CD4-positive, alpha-beta T cell treated with Interleukin-15 for 4 hours (primary cell): Measurements from ENCODE around the gene CRELD2.
A peak's percentile ranks its signal among the peaks of the same experiment; 100 is the strongest.

Source experiments
- DNase-seq: peaks from one replicate; pipeline ENCODE4 v3.0.0-alpha.2; 2020; ENCODE audit warnings: low spot score

The CRELD2 gene

DNA sequence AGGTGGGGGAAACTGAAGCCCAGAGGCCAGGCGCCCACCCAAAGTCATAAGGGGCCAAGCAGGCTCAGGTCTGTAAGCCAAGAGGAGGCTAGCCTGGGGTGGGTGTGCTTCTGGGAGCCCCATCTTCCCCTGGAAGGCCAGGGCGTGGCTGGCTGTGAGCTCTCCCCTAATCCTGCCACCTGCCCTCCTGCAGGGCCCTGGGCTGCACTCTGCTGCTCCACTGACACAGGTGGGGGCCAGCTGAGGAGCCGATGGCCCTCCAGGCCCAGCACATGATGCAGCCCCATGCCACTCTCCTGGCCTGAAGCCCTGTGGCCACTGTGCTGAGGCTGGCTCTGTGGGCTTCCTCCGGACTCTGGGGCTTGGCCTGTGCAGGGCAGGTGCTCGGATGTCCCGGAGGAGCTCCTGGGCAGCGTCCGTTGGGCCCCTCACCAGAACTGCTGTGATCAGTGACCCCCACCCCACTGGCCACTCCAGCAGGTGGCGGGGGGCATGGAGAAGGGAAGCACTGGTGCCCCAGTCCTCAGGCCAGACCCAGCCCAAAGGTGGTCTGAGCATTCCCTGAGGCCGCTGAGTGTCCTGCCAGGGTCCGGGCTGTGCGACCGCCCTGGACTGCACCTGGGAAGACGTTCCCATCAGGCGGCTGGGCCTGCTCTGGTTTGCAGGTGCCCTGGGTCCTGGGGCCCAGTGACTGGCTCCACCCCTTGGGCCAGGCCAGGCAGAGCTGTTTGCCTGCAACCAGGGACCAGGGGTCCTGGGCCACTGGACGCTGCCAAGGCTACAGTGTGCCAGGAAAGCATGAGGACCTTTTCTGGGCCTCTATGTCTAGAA is 50.6 kb downstream of the CRELD2 start:
- no peak for DNase-seq

DNA sequence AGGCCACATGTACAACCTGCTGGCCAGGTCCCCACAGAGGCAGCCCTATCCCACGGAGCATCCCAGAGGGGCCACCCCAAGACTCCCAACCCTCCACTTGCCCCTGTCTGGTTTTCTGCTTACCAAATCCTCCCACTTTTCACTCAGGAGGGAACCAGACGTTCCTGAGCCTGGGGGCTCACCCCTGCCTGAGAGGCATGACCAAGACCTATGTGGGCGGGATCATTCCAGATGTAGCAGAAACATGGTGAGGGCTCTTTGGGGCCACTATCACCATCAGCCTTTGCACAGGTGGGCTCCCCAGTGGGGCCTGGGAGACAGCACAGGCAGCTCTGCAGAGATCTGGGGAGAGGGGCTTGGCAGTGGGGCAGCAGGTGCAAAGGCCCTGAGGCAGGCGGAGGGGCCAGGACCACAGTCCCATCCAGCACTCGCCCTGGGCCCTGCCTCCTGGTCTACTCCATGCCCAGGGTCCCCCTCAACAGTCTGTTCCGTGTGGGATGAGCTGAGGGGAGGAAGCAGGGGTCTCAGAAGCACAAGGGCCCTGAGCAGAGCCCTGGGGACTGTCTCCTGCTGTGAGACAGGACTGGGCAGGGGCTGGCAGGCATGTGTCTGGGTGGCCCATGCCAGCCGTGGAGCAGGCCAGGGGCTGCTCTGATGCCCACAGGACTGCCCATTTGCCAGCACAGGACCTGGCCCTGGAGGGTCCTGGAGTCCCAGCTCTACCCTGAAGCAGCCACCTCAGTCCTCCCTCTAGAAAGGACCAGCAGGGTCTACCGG is 51.5 kb downstream of the CRELD2 start:
- no peak for DNase-seq

DNA sequence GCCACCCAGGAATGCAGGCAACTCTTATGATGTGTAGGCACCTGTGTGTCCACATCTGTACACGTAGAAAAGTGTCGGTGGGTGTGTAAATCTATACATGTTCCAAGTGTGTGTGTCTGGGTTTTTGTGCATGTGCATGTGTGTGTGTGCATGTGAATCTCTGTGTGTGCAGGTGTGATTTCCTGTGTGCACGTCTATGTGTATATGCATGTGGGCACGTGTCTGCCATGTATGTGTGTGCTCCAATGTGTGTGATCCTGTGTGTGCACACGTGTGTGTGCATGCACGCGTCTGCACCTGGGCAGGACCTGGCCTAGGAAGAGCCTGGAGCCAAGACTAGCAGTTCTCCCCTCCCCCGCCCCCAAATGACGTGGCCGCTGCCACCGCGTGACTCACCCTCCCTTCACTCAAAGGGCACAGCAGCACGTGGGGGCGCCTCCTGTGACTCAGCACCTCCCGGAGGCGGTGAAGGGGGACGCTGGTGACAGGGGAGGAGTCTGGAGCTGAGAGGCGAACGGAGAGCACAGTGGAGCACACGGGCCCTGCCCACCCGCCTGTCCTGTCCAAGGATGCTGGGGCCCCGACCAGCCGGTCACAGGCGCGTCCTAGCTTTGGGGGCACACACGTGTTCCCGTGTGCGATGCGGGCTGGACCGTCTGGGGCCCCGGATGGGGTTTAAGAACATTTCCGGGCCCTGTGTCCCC is 52.2 kb downstream of the CRELD2 start:
- peak; percentile 95 for DNase-seq

DNA sequence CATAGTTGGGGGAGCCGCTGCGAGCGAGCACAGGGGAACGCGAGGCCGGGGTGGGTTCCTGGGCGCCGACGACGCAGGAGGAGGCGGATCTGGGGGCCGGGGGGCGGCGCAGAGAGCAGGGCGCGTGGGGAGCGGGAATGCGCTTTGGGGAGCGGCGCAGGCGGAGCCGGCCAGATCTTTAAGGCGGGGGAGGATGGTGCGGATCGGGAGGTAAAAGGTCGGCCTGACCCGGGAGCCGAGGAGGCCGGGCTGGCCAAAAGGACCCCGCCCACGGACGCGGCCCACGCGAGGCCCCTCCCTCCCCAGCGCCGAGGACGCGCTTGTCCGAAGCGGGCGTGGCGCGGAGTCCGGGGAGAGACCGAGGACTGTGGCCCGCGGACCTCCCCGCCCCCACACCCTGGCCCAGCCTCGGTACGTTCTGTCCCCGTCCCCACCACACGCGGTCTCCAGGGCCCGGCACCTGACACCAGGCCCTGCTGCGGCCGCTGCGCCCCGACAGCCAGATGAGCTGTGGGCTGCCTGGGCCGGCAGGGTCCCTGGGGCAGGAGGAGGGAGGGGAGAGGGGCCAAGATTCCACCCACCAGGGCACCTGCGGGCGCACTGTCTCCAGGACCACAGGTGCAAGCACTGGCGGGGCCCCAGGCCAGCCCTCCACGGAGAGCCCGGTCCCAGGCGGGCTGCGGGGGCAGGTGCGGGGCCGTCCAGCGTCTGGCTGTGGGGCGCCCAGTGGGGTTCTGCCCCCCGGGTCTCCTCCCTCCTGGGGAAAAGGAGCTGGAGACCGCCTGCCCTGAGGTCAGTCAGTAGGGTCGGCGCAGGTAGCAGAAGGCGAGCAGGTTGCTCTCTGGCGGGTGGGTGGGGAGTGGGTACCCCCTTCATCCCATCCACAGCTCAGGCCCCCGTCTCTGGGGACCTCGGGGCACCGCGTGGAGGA is 53.1 kb downstream of the CRELD2 start:
- DNase-seq = peak; percentile 64

DNA sequence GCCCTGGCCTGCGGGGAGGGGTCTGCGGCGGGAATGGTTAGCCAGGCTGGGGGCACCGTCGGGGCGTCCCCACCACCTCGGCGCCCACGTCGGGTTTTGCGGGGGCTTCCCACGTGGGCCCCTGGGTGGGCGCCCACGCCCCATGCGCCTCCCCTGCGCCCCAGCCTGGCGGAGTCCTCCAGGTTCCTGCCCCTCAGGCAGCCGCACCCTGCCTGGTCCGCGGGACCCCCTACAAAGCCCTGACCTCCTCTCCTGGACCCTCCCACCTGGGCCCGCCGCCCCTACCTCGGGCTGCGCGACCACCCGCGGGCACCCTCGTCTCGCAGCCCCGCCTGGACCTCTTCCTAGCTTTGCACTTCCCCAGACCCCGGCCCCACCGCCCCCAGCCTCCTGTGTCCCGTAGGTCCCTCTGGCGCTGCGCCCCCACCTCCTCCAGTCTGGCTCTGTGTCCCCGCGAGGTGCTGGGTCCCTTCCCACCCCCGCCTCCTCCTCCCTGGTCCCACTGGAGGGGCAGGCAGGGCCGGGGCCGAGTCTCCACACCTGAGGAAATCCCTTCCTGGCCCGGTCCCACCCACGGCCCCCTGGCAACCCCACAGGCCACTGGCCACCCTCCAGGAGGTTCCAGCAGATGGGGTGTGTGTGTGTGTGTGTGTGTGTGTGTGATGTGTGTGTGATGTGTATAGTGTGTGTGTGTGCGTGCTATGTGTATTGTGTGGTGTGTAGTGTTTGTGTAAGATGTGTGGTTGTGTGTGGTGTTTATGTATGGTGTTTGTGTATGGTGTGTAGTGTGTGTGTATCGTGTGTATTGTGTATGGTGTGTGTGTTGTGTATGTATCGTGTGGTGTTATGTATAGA is 54.0 kb downstream of the CRELD2 start:
- no peak for DNase-seq

DNA sequence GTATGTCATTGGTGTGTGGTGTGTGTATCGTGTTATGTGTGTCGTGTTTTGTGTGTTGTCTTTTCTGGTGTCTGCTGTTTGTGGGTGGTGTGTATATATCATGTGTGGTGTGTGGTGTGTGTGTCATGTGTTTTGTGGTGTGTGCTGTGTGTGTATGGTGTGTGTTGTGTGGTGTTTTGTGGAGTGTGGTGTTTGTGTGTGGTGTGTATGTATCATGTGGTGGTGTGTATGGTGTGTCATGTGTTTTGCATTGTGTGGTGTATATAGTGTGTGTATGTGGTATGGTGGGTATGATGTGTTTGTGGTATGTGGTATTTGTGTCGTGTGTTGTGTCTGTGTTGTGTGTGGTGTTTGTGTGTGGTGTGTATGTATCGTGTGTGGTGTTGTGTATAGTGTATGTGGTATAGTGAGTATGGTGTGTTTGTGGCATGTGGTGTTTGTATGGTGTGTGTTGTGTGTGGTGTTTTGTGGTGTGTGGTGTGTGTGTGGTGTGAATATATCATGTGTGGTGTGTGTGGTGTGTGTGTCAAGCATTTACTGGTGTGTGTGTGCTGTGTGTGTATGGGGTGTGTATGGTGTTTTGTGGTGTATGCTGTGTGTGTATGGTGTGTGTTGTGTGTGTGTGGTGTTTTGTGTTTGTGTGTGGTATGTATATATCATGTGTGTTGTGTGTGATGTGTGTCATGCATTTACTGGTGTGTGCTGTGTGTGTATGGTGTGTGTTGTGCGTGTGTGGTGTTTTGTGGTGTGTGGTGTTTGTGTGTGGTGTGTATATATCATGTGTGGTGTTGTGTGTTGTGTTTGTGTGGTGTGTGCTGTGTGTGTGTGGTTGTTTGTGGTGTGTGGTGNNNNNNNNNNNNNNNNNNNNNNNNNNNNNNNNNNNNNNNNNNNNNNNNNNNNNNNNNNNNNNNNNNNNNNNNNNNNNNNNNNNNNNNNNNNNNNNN is 54.9 kb downstream of the CRELD2 start:
- no peak for DNase-seq

DNA sequence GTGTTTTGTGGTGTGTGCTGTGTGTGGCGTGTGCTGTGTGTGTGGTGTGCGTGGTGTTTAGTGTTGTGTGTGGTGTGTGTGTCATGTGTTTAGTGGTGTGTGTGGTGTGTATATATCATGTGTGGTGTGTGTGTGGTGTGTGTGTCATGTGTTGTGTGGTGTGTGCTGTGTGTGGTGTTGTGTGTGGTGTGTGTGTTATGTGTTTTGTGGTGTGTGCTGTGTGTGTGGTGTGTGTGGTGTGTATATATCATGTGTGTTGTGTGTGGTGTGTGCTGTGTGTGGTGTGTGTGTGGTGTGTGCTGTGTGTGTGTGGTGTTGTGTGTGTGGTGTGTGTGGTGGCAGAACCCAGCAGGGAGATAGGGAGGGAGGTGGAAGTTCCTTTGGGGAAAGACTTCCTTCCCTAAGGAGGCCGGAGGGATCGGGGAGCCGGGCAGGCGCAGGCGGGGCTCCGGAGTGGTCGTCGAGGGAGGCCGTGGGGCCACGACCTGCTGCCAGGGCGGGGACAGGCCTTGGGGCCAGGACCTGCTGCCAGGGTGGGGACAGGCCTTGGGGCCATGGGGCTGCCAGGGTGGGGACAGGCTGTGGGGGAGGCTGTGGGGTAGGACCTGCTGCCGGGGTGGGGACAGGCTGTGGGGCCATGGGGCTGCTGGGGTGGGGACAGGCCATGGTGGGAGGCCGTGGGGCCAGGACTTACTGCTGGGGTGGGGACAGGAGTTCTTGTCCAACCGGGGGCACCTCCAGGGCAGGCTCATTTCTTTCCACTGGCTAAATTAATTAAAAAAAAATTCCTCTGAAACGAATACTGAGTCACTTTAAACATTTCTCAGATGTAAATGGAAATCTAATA is 57.3 kb downstream of the CRELD2 start:
- no peak for DNase-seq

DNA sequence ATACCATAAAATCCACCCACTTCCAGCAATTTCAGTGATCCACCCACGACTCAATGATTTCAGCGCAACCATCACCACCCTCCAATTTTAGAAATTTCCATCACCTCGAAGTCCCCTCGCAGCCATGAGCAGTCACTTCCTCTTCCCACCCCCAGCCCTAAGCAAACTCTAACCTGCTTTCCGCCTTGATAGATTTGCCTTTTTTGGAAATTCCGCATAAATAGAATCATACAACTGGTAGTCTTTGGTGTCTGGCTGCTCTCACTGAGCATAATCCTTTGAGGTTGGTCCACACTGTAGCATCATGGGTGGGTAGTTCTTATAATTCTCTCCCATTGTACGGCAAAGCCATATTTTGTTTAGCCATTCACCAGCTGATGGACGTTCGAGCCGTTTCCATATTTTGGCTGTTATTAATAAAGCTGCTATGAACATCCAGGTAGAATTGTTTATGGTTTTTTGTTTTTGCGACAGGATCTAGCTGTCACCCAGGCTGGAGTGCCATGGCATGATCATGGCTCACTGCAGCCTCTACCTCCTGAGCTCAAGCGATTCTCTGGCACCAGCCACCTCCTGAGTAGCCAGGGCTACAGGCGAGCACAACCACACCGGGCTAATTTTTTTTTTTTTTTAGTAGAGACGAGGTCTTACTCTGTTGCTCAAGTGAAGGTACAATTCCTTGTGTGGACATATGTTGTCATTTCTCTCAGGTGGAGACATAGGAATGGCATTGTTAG is 58.2 kb downstream of the CRELD2 start:
- DNase-seq = peak; percentile 54
